Smooth muscle cell (in vitro differentiated cells): Measurements from ENCODE around the gene BAIAP2. TPM values are rescaled to one million over a fixed set of nuclear protein-coding genes. Genes with fewer than 3 reads are reported as not detected.

Experiments used
- DNase-seq: peaks from one replicate; lab custom pipeline; 2025; ENCODE audit not compliant: unreplicated experiment; lab: John Stamatoyannopoulos, UW
- H2AFZ ChIP-seq: fragments of 200-600 bp; sonication (generic); 2 replicates; pipeline ENCODE4 v1.6.0; 2016; ENCODE audit warnings: antibody characterized with exemption, low read depth, mild to moderate bottlenecking
- H3F3A ChIP-seq: fragments of 200-600 bp; sonication (generic); 2 replicates; pipeline ENCODE4 v1.6.0; 2017; ENCODE audit warnings: antibody characterized with exemption, low read depth
- H3K27ac ChIP-seq: fragments of 200-600 bp; sonication (generic); 2 replicates; pipeline ENCODE4 v1.5.1; 2016; ENCODE audit warnings: low read depth, mild to moderate bottlenecking
- H3K27me3 ChIP-seq: fragments of 200-600 bp; sonication (generic); 2 replicates; pipeline ENCODE4 v1.6.1; 2016; ENCODE audit warnings: low read depth, mild to moderate bottlenecking
- H3K36me3 ChIP-seq: fragments of 200-600 bp; sonication (generic); 2 replicates; pipeline ENCODE4 v1.5.1; 2016; ENCODE audit warnings: low read depth
- H3K4me1 ChIP-seq: fragments of 200-600 bp; sonication (generic); 2 replicates; pipeline ENCODE4 v1.5.1; 2016; ENCODE audit warnings: low read depth
- H3K4me2 ChIP-seq: fragments of 200-600 bp; sonication (generic); 2 replicates; pipeline ENCODE4 v1.6.0; 2016; ENCODE audit warnings: mild to moderate bottlenecking
- H3K4me3 ChIP-seq: fragments of 200-600 bp; sonication (generic); 2 replicates; pipeline ENCODE4 v1.5.1; 2016; ENCODE audit warnings: mild to moderate bottlenecking
- H3K79me2 ChIP-seq: fragments of 200-600 bp; sonication (generic); 2 replicates; pipeline ENCODE4 v1.6.0; 2016; ENCODE audit warnings: low read depth, mild to moderate bottlenecking
- H3K9ac ChIP-seq: fragments of 200-600 bp; sonication (generic); 2 replicates; pipeline ENCODE4 v1.6.0; 2016; ENCODE audit warnings: low read depth
- H3K9me3 ChIP-seq: fragments of 200-600 bp; sonication (generic); replicated peaks from 2 replicates; pipeline ENCODE4 v1.5.1; 2016; ENCODE audit warnings: low read depth
- H4K20me1 ChIP-seq: fragments of 200-600 bp; sonication (generic); 2 replicates; pipeline ENCODE4 v1.6.0; 2016; ENCODE audit warnings: low read depth
- WGBS: methylation state at CpG from one replicate; pipeline ENCODE4 v1.1.7; 2016; ENCODE audit warnings: low lambda C conversion rate; 5-methylcytosine and 5-hydroxymethylcytosine counted together
- polyA plus RNA-seq: library from polyadenylated mRNA; unstranded; fragments of >200 nt; fragmentation: Nextera tagmentation; extraction: Ambion mirVana; gene quantifications from 2 replicates; pipeline ENCODE4 v1.2.1, GENCODE V29; 2016
- total RNA-seq: library from RNA; depleted of rRNA; stranded (reverse); fragments of >200 nt; gene quantifications from 2 replicates; pipeline ENCODE4 v1.2.3, GENCODE V29; 2014
- TF ChIP-seq, protein P1 (sequence below): fragments of 200-600 bp; sonication (generic); IDR thresholded peaks from 2 replicates; pipeline ENCODE4 v1.5.1; 2017; ENCODE audit warnings: borderline replicate concordance, mild to moderate bottlenecking, antibody characterized with exemption; ENCODE audit not compliant: insufficient read depth, poor library complexity, severe bottlenecking

Gene BAIAP2
- total and polyA plus RNA-seq, 2 experiments from 2014 or later: 26.6 to 41.9 TPM

DNA sequence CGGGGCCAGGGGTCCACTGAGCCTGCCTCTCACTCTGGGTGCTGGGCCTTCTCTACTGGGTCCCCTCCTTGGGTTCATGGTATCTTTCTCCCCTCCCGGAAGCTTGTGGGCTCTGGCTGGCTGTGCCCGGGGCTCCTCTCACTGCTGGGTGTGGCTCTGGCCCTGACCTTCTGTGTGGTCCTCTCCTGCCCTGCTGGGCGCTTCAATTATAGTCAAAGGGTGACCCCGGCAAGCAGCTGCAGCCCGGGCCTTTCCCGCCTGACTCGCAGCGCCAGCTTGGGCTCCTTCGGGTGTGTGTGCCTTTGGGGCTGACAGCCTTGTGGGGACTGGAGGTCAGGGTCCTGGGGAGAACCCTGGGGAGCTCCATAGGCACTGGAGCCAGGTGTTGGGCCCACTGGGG lies 76.1 kb downstream of the BAIAP2 start:
- no peak overlapping the region for H3K9ac ChIP-seq
- no peaks in the 10 kb centered on the region for H3F3A ChIP-seq
- no peaks in the 10 kb centered on the region for H3K4me1 ChIP-seq
- H3K4me3 ChIP-seq: no peak overlapping the region
- TF ChIP-seq, protein P1, sequence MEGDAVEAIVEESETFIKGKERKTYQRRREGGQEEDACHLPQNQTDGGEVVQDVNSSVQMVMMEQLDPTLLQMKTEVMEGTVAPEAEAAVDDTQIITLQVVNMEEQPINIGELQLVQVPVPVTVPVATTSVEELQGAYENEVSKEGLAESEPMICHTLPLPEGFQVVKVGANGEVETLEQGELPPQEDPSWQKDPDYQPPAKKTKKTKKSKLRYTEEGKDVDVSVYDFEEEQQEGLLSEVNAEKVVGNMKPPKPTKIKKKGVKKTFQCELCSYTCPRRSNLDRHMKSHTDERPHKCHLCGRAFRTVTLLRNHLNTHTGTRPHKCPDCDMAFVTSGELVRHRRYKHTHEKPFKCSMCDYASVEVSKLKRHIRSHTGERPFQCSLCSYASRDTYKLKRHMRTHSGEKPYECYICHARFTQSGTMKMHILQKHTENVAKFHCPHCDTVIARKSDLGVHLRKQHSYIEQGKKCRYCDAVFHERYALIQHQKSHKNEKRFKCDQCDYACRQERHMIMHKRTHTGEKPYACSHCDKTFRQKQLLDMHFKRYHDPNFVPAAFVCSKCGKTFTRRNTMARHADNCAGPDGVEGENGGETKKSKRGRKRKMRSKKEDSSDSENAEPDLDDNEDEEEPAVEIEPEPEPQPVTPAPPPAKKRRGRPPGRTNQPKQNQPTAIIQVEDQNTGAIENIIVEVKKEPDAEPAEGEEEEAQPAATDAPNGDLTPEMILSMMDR: no peak
- no peaks in the 10 kb centered on the region for H3K79me2 ChIP-seq
- peaks cover 27% of the 10 kb centered on the region for H4K20me1 ChIP-seq
- WGBS: 86% methylated on average over 10 of the region's 10 CpGs
- H3K4me2 ChIP-seq: no peak overlapping the region
- DNase-seq: no peak
- H3K27me3 ChIP-seq: no peaks in the 10 kb centered on the region
- no peaks in the 10 kb centered on the region for H3K36me3 ChIP-seq
- no peak overlapping the region for H3K27ac ChIP-seq
- no peaks in the 10 kb centered on the region for H3K9me3 ChIP-seq
- H2AFZ ChIP-seq: no peak overlapping the region

DNA sequence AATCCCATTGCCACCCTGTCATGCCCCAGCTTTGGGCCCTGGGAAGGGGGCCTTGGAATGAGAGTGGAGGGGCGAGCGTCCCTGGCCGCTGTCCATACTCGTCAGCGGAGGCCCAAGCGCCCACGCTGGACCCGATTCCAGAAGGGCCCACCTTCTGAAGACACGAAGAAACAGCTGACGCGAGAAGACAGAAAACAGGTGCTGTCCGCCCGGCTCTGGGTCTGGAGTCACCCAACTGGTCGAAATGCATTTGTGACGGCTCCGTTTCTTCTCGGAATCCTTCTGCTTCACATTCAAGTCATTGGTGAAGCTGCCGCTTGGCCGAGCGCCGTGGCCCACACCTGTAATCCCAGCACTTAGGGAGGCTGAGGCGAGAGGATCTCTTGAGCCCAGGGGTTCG lies 77.5 kb downstream of the BAIAP2 start:
- TF ChIP-seq, protein P1: no peak
- no peaks in the 10 kb centered on the region for H3K27me3 ChIP-seq
- 94% methylated on average over 23 of the region's 23 CpGs for WGBS

DNA sequence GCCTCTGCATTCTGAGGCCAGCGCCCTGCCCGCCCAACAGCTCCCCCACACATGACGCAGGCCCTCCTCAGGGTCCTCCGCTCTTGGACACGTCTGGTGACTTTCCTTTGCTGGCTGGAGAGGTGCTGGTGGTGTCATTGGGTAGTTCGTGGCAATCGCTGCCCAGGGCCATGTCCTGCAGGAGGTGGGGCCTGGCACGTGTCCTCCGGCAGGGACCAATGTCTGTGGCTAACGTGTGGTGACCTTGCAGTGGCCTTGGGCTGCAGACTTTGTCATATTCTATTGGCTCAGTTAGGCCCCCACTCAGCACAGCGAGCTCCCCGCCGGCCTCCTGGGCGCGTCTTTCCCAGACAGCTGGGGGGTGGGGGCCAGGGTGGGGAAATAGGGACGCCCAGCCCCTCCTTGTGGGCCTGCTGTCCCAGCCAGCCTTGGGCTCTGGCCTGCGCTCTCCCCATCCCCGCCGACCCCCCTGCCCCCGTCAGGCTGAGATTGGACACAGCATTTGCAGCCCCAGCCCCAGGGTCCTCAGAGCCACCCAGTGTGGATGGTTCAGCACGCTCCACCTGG lies 78.3 kb downstream of the BAIAP2 start:
- no peaks in the 10 kb centered on the region for H3K4me1 ChIP-seq
- no peak overlapping the region for H2AFZ ChIP-seq
- no peaks in the 10 kb centered on the region for H3K27me3 ChIP-seq
- TF ChIP-seq, protein P1: no peak
- no peak for DNase-seq
- WGBS: 91% methylated on average over 10 of the region's 21 CpGs
- H3K79me2 ChIP-seq: no peaks in the 10 kb centered on the region
- no peak overlapping the region for H3K27ac ChIP-seq
- H3K36me3 ChIP-seq: no peaks in the 10 kb centered on the region
- no peak overlapping the region for H3K4me3 ChIP-seq
- H3F3A ChIP-seq: no peaks in the 10 kb centered on the region
- no peak overlapping the region for H3K4me2 ChIP-seq
- peaks cover 27% of the 10 kb centered on the region for H4K20me1 ChIP-seq
- no peaks in the 10 kb centered on the region for H3K9me3 ChIP-seq
- H3K9ac ChIP-seq: no peak overlapping the region

More for the DNA sequence above, 77.5 kb downstream of the BAIAP2 start:
- Histone ChIP-seq H2AFZ (no peak overlapping the region), H3K4me1 (no peaks in the 10 kb centered on the region), H3K27ac (no peak overlapping the region), H3K36me3 (no peaks in the 10 kb centered on the region), H3K4me3 (no peak overlapping the region), H3F3A (no peaks in the 10 kb centered on the region), H3K9me3 (no peaks in the 10 kb centered on the region), H3K9ac (no peak overlapping the region), H3K79me2 (no peaks in the 10 kb centered on the region), H3K4me2 (no peak overlapping the region), H4K20me1 (peaks cover 27% of the 10 kb centered on the region)
- no peak for DNase-seq
